Measurements from ENCODE around the gene NPY2R. TPM values are rescaled to one million over a fixed set of nuclear protein-coding genes. Genes with fewer than 3 reads are reported as not detected.

Gene NPY2R, protein sequence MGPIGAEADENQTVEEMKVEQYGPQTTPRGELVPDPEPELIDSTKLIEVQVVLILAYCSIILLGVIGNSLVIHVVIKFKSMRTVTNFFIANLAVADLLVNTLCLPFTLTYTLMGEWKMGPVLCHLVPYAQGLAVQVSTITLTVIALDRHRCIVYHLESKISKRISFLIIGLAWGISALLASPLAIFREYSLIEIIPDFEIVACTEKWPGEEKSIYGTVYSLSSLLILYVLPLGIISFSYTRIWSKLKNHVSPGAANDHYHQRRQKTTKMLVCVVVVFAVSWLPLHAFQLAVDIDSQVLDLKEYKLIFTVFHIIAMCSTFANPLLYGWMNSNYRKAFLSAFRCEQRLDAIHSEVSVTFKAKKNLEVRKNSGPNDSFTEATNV
- not detected for total RNA-seq

GRCh38 chr4:155208258-155209054 is at the start of gene NPY2R:
Gene NPY2R (plus strand): TSS chr4:155208636. CDS start chr4:155213940, 5,304 bp downstream.
- Mint-ChIP-seq H3K4me1 (no peaks in the 10 kb centered on the region), H3K9me3 (no peaks in the 10 kb centered on the region), H3K27me3 (peaks cover 24% of the 10 kb centered on the region), H3K4me3 (no peak within 1 kb of the TSS), H3K27ac (no peak within 1 kb of the TSS), H3K36me3 (ENCODE audit: low read depth) (no peaks in the 10 kb centered on the region)
- CTCF ChIA-PET = no interaction called here
- POLR2A ChIA-PET = no interaction called here
- no peak for DNase-seq

- POLR2A ChIA-PET = no interaction called here
Measured at GRCh38 chr4:155161357-155161756, 47.1 kb upstream of the NPY2R start.

GRCh38 chr4:155164718-155165117 is 43.7 kb upstream of the NPY2R start:
- no peaks in the 10 kb centered on the region for H3K9me3 Mint-ChIP-seq
- DNase-seq = no peak
- ChIA-PET CTCF (no interaction called here), POLR2A (no interaction called here)
- H3K27ac Mint-ChIP-seq = no peak overlapping the region
- no peaks in the 10 kb centered on the region for H3K36me3 Mint-ChIP-seq (ENCODE audit: low read depth)
- H3K4me3 Mint-ChIP-seq = no peak overlapping the region
- no peaks in the 10 kb centered on the region for H3K27me3 Mint-ChIP-seq
- no peaks in the 10 kb centered on the region for H3K4me1 Mint-ChIP-seq

More at GRCh38 chr4:155161357-155161756, 47.1 kb upstream of the NPY2R start:
- Mint-ChIP-seq H3K9me3 (no peaks in the 10 kb centered on the region), H3K4me3 (no peak overlapping the region), H3K27ac (no peak overlapping the region), H3K36me3 (ENCODE audit: low read depth) (no peaks in the 10 kb centered on the region), H3K27me3 (no peaks in the 10 kb centered on the region), H3K4me1 (no peaks in the 10 kb centered on the region)
- DNase-seq = no peak
- CTCF ChIA-PET = no interaction called here

GRCh38 chr4:155170569-155170968 is 37.9 kb upstream of the NPY2R start:
- DNase-seq = no peak
- Mint-ChIP-seq H3K27ac (no peak overlapping the region), H3K27me3 (no peaks in the 10 kb centered on the region), H3K4me3 (no peak overlapping the region), H3K9me3 (no peaks in the 10 kb centered on the region), H3K36me3 (ENCODE audit: low read depth) (no peaks in the 10 kb centered on the region), H3K4me1 (no peaks in the 10 kb centered on the region)
- ChIA-PET CTCF (no interaction called here), POLR2A (no interaction called here)

DNA sequence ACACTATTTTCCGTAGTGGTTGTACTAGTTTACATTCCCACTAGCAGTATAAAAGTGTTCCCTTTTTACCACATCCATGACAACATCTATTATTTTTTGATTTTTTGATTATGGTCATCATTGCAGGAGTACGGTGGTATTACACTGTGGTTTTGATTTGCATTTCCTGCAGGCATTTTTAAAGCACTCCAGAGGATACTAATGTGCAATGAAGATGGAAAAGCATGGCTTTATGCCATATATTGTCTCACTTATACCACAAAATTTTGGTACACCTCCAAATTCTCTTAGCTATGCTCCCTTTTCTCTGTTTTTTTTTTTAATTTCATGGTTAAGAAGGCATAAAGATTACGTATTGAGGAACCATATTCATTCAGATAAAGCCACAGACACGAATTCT is 35.1 kb upstream of the NPY2R start:
- Mint-ChIP-seq H3K36me3 (ENCODE audit: low read depth) (no peaks in the 10 kb centered on the region), H3K27me3 (no peaks in the 10 kb centered on the region), H3K27ac (no peak overlapping the region), H3K4me1 (no peaks in the 10 kb centered on the region), H3K9me3 (no peaks in the 10 kb centered on the region), H3K4me3 (no peak overlapping the region)
- ChIA-PET CTCF (no interaction called here), POLR2A (no interaction called here)
- no peak for DNase-seq

DNA sequence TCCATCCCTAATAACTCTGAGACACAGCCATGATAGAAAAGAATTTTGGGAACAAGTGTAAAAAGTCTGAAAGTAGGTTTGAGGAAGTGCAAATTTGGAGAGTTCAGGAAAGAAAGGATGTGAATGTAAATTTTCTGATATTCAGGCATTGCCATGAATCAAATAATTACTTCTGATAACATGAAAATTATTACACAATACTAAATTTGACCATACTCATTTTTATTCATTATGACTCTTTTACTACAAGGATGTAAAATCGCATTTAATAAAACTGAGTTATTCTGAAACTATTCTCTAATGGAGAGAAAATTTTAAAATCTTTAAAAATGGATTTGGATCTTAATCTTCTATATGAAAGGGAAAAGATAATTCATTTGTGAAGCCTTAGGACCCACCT is 33.8 kb upstream of the NPY2R start:
- H3K9me3 Mint-ChIP-seq = no peaks in the 10 kb centered on the region
- H3K27ac Mint-ChIP-seq = no peak overlapping the region

DNA sequence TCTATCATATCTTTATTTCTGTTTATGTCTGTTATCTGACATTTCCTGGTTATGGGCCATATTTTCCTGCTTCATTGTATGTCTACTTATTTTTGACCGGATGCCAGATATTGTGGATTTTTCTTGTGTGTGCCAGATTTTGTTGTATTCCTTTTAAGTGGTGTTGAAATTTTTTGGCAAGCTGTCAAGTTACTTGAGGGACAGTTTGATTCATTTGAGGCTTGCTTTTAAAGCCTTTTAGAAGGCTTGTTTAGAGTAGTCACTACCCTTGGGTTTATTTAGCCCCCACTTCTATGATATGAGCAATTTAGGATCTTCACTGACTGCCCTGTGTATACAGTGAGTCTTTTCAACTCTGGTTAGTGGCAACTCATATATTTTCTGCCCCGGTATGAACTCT is 29.2 kb upstream of the NPY2R start:
- H3K9me3 Mint-ChIP-seq = no peaks in the 10 kb centered on the region
- no peaks in the 10 kb centered on the region for H3K4me1 Mint-ChIP-seq
- no peak for DNase-seq
- H3K36me3 Mint-ChIP-seq (ENCODE audit: low read depth) = no peaks in the 10 kb centered on the region
- ChIA-PET CTCF (no interaction called here), POLR2A (no interaction called here)
- H3K4me3 Mint-ChIP-seq = no peak overlapping the region
- H3K27ac Mint-ChIP-seq = no peak overlapping the region
- H3K27me3 Mint-ChIP-seq = no peaks in the 10 kb centered on the region

More for the DNA sequence above, 33.8 kb upstream of the NPY2R start:
- Mint-ChIP-seq H3K27me3 (no peaks in the 10 kb centered on the region), H3K4me1 (no peaks in the 10 kb centered on the region), H3K4me3 (no peak overlapping the region), H3K36me3 (ENCODE audit: low read depth) (no peaks in the 10 kb centered on the region)
- DNase-seq = no peak
- CTCF ChIA-PET = no interaction called here
- POLR2A ChIA-PET = no interaction called here

DNA sequence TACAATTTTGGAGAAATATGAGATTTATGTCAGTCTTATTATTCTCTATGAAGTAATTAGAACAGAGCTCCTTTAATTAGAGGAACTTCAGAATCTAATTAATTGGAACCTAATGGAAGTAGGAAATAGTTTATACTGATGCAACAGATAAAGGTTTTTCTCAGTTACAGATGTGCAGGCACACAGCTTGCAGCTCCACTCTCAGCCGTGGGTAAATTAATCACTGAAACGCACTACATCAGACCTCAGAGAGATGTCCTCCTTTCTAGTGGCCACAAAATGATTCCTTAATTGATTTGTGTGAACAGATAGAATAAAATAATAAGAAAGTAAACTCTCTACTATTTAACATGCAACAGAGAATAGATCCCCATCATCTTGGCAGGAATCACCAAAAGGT is 21.5 kb upstream of the NPY2R start:
- H3K9me3 Mint-ChIP-seq = no peaks in the 10 kb centered on the region
- ChIA-PET CTCF (no interaction called here), POLR2A (no interaction called here)
- no peaks in the 10 kb centered on the region for H3K36me3 Mint-ChIP-seq (ENCODE audit: low read depth)
- H3K27me3 Mint-ChIP-seq = no peaks in the 10 kb centered on the region
- H3K4me1 Mint-ChIP-seq = no peaks in the 10 kb centered on the region
- DNase-seq = no peak
- H3K27ac Mint-ChIP-seq = no peak overlapping the region
- H3K4me3 Mint-ChIP-seq = no peak overlapping the region

DNA sequence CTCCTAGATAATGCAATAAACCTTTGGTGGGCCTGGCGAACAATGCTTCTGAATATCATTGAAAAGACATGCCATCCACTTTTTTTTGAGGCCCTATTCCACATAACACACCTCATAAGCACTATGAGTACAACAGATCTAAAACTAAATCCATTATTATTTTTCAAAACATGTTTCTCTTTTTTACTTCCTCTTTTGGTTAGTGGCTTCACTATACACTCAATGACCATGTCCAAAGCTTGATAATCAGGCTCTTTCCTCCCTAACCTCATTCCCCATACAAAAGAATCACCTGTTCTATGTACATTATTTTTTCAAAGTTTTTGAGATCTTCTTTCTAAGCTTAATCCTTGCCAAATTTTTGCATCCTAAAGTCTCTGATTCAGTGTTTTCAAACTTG is 20.4 kb upstream of the NPY2R start:
- ChIA-PET CTCF (no interaction called here), POLR2A (no interaction called here)
- Mint-ChIP-seq H3K9me3 (no peaks in the 10 kb centered on the region), H3K27ac (no peak overlapping the region), H3K4me3 (no peak overlapping the region), H3K27me3 (no peaks in the 10 kb centered on the region), H3K4me1 (no peaks in the 10 kb centered on the region), H3K36me3 (ENCODE audit: low read depth) (no peaks in the 10 kb centered on the region)
- no peak for DNase-seq

DNA sequence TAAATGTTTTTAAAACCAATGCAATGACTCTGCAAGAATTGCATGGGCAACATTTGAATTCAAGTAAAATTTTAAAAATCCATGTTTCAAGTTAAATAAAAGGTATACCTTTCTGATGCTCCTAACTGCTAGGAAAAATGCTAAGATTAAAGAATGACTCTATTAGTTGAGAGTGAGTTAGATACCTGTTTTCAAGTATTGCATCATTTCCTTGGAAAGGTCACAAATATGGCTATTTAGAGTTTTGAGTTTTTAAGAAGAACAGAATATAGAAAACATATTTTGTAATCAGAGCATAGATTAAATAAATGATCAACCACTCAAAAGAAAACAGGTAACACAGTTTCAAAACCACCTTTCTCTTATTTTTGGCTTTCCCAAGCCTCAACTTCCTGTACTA is 18.3 kb upstream of the NPY2R start:
- Mint-ChIP-seq H3K4me3 (no peak overlapping the region), H3K27me3 (no peaks in the 10 kb centered on the region), H3K36me3 (ENCODE audit: low read depth) (no peaks in the 10 kb centered on the region), H3K9me3 (no peaks in the 10 kb centered on the region), H3K4me1 (no peaks in the 10 kb centered on the region), H3K27ac (no peak overlapping the region)
- ChIA-PET CTCF (no interaction called here), POLR2A (no interaction called here)
- no peak for DNase-seq

DNA sequence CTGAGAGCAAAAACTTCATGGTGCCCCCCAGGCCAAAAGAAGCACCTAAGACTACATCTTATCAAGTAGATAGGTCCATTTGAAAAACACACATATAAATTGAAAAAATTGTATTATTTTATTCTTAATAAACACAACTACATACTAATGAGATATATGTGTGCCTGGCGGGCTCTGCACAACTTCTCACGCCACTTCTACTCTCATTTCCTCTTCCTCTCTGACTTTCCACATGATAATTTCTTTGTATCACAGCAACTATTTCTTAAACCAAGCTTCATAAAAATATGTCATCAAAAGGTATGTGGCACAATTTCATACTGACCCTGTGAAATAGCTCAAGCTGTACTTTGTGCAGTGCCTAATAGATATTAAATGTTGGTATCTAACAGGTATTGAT is 10.7 kb upstream of the NPY2R start:
- no peaks in the 10 kb centered on the region for H3K9me3 Mint-ChIP-seq
- H3K27ac Mint-ChIP-seq = no peak overlapping the region
- H3K36me3 Mint-ChIP-seq (ENCODE audit: low read depth) = no peaks in the 10 kb centered on the region
- ChIA-PET POLR2A (no interaction called here), CTCF (no interaction called here)
- H3K4me1 Mint-ChIP-seq = no peaks in the 10 kb centered on the region
- no peak overlapping the region for H3K4me3 Mint-ChIP-seq
- no peak for DNase-seq
- no peaks in the 10 kb centered on the region for H3K27me3 Mint-ChIP-seq

- Mint-ChIP-seq H3K4me3 (no peak overlapping the region), H3K36me3 (ENCODE audit: low read depth) (no peaks in the 10 kb centered on the region), H3K4me1 (no peaks in the 10 kb centered on the region), H3K27me3 (peaks cover 24% of the 10 kb centered on the region), H3K9me3 (no peaks in the 10 kb centered on the region), H3K27ac (no peak overlapping the region)
- ChIA-PET POLR2A (no interaction called here), CTCF (no interaction called here)
- no peak for DNase-seq
Measured at GRCh38 chr4:155207534-155208257, 740 bp upstream of the NPY2R start.

DNA sequence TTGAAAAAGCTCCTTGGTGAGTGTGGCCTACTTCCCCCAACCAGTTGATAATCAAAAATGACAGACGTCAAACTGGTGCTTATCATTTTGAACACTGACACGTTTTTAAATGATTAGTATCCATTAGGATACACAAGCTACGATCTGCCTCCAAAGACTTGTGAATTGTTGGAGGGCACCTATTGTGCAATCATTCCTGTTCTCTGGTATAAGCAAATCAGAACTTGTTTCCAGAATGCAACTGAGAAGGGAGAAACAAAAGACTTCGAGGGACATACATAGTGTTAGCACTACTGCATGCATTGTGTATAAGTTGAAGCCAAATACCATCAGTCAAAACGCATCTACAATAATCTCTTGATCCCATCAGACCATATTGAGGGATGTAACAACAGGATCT is 11.6 kb downstream of the NPY2R start:
- no peak overlapping the region for H3K27ac Mint-ChIP-seq
- ChIA-PET CTCF (no interaction called here), POLR2A (no interaction called here)

More for the DNA sequence above, 11.6 kb downstream of the NPY2R start:
- DNase-seq = no peak
- Mint-ChIP-seq H3K4me3 (no peak overlapping the region), H3K4me1 (no peaks in the 10 kb centered on the region), H3K9me3 (no peaks in the 10 kb centered on the region), H3K36me3 (ENCODE audit: low read depth) (no peaks in the 10 kb centered on the region), H3K27me3 (no peaks in the 10 kb centered on the region)
